HEK293T (cell line): ENCODE results near the gene KLHL29.

ENCODE experiments used
- CTCF ChIA-PET: fragments of 350-600 bp; formaldehyde crosslinking; extraction: SDS; loops from one replicate; lab custom pipeline; 2021; ENCODE audit warnings: antibody characterized with exemption, inconsistent platforms; lab: Yijun Ruan, JAX
- POLR2A ChIA-PET: fragments of 350-600 bp; formaldehyde crosslinking; extraction: SDS; loops from one replicate; lab custom pipeline; 2020; ENCODE audit warnings: antibody characterized with exemption, inconsistent platforms; lab: Yijun Ruan, JAX
- DNase-seq: peaks from one replicate; pipeline ENCODE4 v3.0.0; 2012; ENCODE audit warnings: mixed read lengths; ENCODE audit errors: extremely low spot score
- ARNT ChIP-seq: fragments of 450-650 bp; IDR thresholded peaks from 2 replicates; pipeline ENCODE4 v1.6.1; 2017; ENCODE audit warnings: mild to moderate bottlenecking
- BHLHE40 ChIP-seq: fragments of 450-650 bp; IDR thresholded peaks from 2 replicates; pipeline ENCODE4 v1.6.1; 2016; ENCODE audit warnings: mild to moderate bottlenecking, moderate library complexity, borderline replicate concordance
- CTBP1 ChIP-seq: fragments of 450-650 bp; IDR thresholded peaks from 2 replicates; pipeline ENCODE4 v1.6.1; 2016; ENCODE audit warnings: borderline replicate concordance
- ELF4 ChIP-seq: fragments of 450-650 bp; IDR thresholded peaks from 2 replicates; pipeline ENCODE4 v1.6.1; 2017; ENCODE audit warnings: antibody characterized with exemption
- FOXA1 ChIP-seq: fragments of 450-650 bp; IDR thresholded peaks from 2 replicates; pipeline ENCODE4 v1.6.1; 2016; ENCODE audit warnings: mild to moderate bottlenecking
- FOXK2 ChIP-seq: fragments of 450-650 bp; IDR thresholded peaks from 2 replicates; pipeline ENCODE4 v1.6.1; 2016; ENCODE audit warnings: mild to moderate bottlenecking
- FOXM1 ChIP-seq: fragments of 450-650 bp; IDR thresholded peaks from 2 replicates; pipeline ENCODE4 v1.6.1; 2017; ENCODE audit warnings: mild to moderate bottlenecking, borderline replicate concordance
- HDGF ChIP-seq: fragments of 450-650 bp; IDR thresholded peaks from 2 replicates; pipeline ENCODE4 v1.6.1; 2017; ENCODE audit warnings: antibody characterized with exemption, borderline replicate concordance
- L3MBTL2 ChIP-seq: fragments of 450-650 bp; conservative IDR thresholded peaks from 2 replicates; pipeline ENCODE4 v1.6.1; 2016; ENCODE audit warnings: mild to moderate bottlenecking
- LEF1 ChIP-seq: fragments of 450-650 bp; IDR thresholded peaks from 2 replicates; pipeline ENCODE4 v1.6.1; 2017; ENCODE audit warnings: mild to moderate bottlenecking, borderline replicate concordance
- NFRKB ChIP-seq: fragments of 450-650 bp; IDR thresholded peaks from 2 replicates; pipeline ENCODE4 v1.6.1; 2016; ENCODE audit warnings: mild to moderate bottlenecking, moderate library complexity
- PKNOX1 ChIP-seq: fragments of 450-650 bp; IDR thresholded peaks from 2 replicates; pipeline ENCODE4 v1.6.1; 2016
- SP1 ChIP-seq: fragments of 450-650 bp; IDR thresholded peaks from 2 replicates; pipeline ENCODE4 v1.6.1; 2017
- SUZ12 ChIP-seq: fragments of 450-650 bp; IDR thresholded peaks from 2 replicates; pipeline ENCODE4 v1.6.1; 2016; ENCODE audit warnings: mild to moderate bottlenecking
- TARDBP ChIP-seq: fragments of 450-650 bp; IDR thresholded peaks from 2 replicates; pipeline ENCODE4 v1.6.1; 2016
- ZNF384 ChIP-seq: fragments of 450-650 bp; IDR thresholded peaks from 2 replicates; pipeline ENCODE4 v1.6.1; 2016

The KLHL29 gene

GRCh38 chr2:23476786-23477185 lies 91.8 kb downstream of the KLHL29 start:
- no peak for DNase-seq
- TF ChIP-seq FOXK2: no peak
- no peak for TF ChIP-seq SUZ12
- no peak for TF ChIP-seq FOXA1
- TF ChIP-seq SP1: no peak
- TF ChIP-seq ELF4: no peak
- ChIA-PET CTCF (no interaction called here), POLR2A (no interaction called here)

- DNase-seq: no peak
- TF ChIP-seq HDGF: no peak
- TF ChIP-seq CTBP1: no peak
- TF ChIP-seq FOXM1: no peak
- POLR2A ChIA-PET: no interaction called here
- CTCF ChIA-PET: no interaction called here
Measured at GRCh38 chr2:23477392-23477791, 92.4 kb downstream of the KLHL29 start.

GRCh38 chr2:23478087-23478932 lies 93.3 kb downstream of the KLHL29 start:
- DNase-seq: no peak
- ChIA-PET CTCF (interaction anchor here (1.0 kb wide), 1 partner anchor 10 kb away, joined by 3 read pairs; no protein-coding TSS in a partner anchor), POLR2A (no interaction called here)
- TF ChIP-seq ZNF384: no peak
- no peak for TF ChIP-seq ELF4
- TF ChIP-seq FOXM1: no peak
- TF ChIP-seq L3MBTL2: no peak
- no peak for TF ChIP-seq NFRKB
- no peak for TF ChIP-seq CTBP1
- no peak for TF ChIP-seq TARDBP
- TF ChIP-seq FOXA1: no peak
- TF ChIP-seq PKNOX1: no peak
- TF ChIP-seq LEF1: no peak
- no peak for TF ChIP-seq BHLHE40
- TF ChIP-seq ARNT: no peak
- no peak for TF ChIP-seq FOXK2
- no peak for TF ChIP-seq SUZ12
- TF ChIP-seq HDGF: no peak
- TF ChIP-seq SP1: no peak

DNA sequence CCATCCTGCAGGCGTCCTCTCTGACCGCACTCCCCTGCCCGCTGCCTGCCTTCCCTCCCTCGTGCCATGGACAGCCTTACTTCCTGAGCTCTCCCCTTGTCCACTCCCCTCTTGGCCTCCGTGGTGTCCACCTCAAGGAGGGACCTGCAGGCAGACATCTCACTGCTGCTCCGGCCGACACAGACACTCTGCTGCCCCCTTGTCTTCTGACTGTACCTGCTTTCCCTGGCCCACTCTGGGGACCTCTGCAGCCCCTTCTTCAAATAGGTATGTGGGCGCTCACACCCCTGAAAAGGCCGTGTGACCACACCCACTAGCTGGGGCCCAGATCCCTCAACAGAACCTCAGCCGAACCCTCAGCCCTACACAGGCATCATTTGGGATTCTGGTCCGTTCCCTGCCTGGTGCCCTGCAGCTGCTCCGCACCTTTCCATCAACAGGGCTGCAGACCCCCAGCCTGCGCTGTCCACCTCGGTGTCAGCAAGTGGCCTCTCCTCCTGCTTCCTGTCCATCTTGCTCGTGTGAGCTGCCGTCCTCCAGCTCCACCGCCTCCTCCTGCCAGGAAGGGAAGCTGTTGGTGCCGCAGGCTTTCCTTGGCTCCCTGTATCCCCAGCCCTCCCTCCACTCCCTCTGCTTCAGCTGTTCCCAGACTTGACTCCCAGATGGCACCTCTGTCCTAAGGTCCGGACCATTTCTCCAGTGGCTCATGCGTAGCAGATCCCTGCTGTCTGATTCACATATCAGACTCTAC lies 94.1 kb downstream of the KLHL29 start:
- CTCF ChIA-PET: no interaction called here
- POLR2A ChIA-PET: no interaction called here
- DNase-seq: no peak
- TF ChIP-seq ZNF384: no peak
- no peak for TF ChIP-seq TARDBP
- no peak for TF ChIP-seq L3MBTL2
- TF ChIP-seq ELF4: no peak
- no peak for TF ChIP-seq FOXM1
- TF ChIP-seq HDGF: no peak
- no peak for TF ChIP-seq SUZ12
- no peak for TF ChIP-seq CTBP1
- no peak for TF ChIP-seq FOXK2
- no peak for TF ChIP-seq BHLHE40
- TF ChIP-seq LEF1: no peak
- no peak for TF ChIP-seq SP1
- TF ChIP-seq FOXA1: no peak
- TF ChIP-seq NFRKB: no peak

DNA sequence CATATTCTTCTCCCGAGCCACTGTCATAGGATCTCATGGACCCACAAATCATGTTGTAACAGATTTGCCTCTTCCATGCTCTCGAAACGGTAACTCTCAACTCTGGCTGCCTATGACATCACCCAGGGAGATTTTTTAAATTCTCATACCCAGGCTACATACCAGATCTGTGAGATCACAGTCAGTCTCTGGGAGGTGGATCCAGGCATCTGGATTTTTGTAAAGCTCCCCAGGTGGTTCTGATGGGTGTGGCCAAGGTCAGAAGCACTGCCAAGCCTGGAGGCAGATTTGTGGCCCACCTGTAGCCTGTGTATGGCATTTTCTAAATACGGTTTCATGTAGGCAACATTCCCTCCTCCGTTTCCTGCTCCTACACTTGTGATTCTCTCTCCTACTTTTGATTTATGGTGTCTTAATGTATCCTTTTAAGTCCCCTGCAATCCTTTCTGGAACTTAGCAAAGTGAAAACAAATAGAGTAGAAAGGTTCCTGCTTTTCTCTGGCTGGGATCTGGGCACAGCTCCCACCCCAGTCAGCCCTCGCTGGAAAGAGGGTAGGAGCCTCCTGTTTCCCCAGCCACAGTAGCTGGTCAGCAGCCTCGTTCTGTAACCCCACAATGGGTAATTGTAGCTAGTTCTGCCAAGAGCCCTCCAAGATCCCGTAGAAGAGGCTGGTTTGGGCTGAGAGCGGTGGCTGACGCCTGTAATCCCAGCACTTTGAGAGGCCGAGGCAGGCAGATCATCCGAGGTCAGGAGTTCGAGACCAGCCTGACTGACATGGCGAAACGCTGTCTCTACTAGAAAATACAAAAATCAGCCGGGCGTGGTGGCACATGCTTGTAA lies 96.2 kb downstream of the KLHL29 start:
- ChIA-PET CTCF (interaction anchor here (0.6 to 0.8 kb wide), 2 partner anchors 51 to 123 kb away, joined by 3 read pairs; no protein-coding TSS in a partner anchor), POLR2A (no interaction called here)
- no peak for TF ChIP-seq TARDBP
- no peak for TF ChIP-seq SUZ12
- DNase-seq: peak; percentile 23

GRCh38 chr2:23482188-23482587 lies 97.2 kb downstream of the KLHL29 start:
- TF ChIP-seq TARDBP (no peak), SUZ12 (no peak), FOXA1 (no peak), FOXM1 (no peak), ZNF384 (no peak), PKNOX1 (no peak), BHLHE40 (no peak), HDGF (no peak), L3MBTL2 (no peak), ARNT (no peak), FOXK2 (no peak), CTBP1 (no peak), ELF4 (no peak), LEF1 (no peak), SP1 (no peak), NFRKB (no peak)
- CTCF ChIA-PET: no interaction called here
- no peak for DNase-seq
- POLR2A ChIA-PET: interaction anchor here (1.2 kb wide), 1 partner anchor 95 kb away, joined by 3 read pairs; no protein-coding TSS in a partner anchor
